T-helper 1 cell (primary cell): Measurements from ENCODE around the gene BRSK1.
A peak's percentile ranks its signal among the peaks of the same experiment; 100 is the strongest.

Experiments used
- DNase-seq, 5 donors: peaks; one replicate each; pipeline ENCODE4 v3.0.0-alpha.2; 2012 to 2020

BRSK1 gene

DNA sequence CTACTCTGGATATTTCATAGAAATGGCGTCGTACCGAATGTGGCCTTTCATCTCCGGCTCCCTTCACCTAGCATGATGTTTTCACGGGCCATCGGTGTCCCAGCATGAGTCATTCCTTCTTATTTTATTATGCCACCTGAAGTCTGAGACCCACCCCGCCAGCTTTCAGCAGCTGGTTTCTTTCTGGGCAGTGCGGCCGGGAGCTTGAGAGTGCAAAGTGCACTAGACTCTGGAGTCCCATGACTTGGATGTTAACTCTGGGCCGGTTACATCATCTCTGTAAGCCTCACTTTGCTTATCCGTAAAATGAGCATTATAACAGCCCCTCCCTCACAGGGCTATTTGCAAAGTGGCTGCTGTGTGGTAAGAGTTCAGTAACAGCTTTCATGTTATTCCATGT lies 50.1 kb downstream of the BRSK1 start:
- DNase-seq = no peak

DNA sequence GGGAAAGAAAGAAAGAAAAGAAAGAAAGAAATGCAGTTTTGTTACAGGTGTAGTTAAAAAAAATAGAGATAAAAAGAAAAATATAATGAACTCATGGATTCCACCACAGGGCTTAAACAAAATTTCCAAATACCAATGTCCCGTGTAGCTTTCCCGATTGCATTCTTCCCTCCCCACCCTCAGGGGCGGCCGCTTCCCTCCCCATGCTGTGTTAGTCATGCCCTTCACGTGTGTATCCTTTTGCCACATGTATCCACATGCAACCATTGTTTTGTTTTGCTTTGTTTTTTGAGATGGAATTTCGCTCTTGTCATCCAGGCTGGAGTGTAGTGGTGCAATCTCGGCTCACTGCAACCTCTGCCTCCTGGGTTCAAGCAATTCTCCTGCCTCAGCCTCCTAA lies 52.3 kb downstream of the BRSK1 start:
- DNase-seq = no peak

DNA sequence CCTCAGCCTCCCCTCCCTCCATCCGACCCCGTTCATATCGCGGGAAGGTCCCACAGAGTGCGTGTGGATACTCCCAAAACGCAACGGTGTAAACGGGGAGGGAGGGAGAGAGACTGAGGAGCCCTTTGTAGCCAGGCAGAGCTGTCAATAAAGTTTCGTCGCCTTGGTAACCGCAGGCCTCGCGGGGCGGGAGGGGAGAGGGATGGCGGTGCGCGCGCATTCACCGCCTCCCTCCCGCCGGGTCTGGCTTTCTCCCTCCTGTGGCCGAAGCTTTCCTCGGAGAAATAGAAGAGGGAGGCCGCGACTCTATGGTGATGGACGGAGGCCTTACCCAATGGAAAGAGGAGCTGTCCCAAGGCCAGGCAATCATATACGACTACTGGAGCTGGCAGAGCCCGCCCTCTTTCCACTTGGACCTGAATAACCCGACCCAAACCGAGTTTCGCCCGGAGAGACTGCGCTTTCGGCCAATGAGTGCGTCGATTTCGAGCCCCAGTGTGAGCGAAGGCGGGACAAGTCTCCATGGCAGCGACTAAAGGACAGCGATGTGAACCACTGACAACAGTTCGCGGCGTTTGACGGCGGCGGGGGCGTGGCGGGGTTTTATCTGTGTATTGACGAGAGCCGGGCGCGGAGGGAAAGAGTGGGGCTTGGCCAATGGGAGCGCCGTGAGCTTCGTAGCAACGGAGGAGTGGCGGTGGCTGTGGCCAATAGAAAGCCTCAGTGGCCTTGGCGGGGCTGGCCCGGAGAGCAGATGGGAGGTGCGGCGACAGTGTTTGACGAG lies 55.5 kb downstream of the BRSK1 start, which contains the start of gene KMT5C:
Gene KMT5C (plus strand): TSS at position 772 of the 784 bp plus-strand sequence. CDS start 2,061 bp downstream, outside the sequence.
- peak; percentile 100 for DNase-seq

DNA sequence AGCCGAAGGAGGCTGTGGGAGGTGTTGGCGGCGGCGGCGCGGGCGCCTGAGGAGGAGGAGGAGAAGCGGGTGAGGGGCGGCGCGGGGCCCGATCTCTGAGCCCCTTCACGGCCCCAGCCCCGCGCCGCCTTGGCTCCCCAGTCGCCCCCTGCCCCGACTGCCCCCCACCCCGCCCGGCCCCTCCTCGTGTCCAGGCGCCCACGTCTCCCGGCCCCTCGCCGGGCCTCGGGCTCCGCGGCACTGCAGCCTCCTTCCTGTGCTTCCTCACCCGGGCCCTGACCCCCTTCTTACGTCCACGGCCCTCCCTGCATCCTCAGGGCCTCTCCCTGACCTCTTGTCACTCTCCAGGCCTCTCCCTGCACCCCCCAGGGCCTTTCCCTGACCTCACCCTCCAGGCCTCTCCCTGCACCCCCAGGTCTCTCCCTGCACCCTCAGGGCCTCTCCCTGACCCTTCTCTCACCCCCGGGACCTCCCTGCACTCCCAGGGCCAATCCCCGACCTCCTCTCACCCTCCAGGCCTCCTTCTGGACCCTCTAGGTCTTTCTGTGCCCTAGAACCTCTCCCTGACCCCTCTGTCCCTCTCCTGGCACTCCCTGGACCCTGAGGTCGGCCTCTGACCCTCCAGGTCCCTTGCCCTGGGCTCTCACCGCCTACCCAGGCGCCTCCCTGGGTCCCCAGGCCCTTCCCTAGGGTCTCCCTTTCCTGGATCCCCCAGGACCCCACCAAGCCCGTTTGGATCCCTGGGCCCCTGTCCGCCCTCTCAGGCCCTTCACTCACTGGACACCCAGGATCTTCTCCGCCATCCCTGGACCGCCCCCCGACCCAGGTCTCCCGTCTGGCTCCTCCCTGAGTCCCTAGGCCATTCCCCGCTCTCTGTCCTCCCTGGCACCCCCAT lies 56.3 kb downstream of the BRSK1 start:
- DNase-seq = peak in 2 of 5 donors; percentile 22 to 24

DNA sequence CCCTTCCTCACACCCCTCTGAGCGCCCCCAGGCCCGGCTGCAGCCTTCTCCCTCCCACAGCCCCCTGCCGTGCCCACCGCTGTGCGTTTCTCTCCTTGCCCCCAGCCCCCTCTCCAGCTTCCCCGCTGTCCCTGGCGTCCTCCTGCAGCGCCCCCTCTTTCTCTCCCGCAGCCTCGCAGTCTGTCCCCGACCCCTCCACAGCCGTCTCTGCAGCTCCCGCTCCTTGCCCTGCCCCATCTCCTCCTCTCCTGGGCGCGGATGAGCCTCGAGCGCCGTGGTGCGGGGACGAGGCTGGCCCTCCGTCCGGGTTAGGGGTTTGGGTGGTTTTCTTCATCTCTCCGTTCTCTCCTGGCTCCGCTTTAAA lies 57.0 kb downstream of the BRSK1 start:
- DNase-seq = no peak

DNA sequence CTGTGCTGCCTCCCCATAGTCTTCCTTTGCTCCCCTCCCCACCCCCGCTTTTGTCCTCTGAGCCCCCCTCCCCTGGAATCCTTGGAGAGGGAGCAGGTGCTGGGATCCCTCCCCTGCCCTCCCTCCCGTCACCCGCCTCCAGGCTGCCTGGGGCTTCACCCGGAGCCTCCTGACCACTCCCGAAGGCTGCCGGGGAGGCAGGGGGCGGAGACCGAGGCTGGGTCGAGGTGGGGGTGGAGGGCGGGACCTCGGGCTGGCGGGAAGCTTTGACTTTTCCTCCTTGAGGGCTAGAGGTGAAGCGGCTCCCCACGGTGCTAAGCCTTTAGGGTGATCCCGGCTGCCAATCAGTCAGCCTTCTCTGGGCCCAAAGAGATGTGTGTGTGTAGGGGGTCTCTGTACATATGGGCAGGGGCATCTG lies 57.4 kb downstream of the BRSK1 start:
- peak in 3 of 5 donors; percentile 38 to 51 (median 42) for DNase-seq

DNA sequence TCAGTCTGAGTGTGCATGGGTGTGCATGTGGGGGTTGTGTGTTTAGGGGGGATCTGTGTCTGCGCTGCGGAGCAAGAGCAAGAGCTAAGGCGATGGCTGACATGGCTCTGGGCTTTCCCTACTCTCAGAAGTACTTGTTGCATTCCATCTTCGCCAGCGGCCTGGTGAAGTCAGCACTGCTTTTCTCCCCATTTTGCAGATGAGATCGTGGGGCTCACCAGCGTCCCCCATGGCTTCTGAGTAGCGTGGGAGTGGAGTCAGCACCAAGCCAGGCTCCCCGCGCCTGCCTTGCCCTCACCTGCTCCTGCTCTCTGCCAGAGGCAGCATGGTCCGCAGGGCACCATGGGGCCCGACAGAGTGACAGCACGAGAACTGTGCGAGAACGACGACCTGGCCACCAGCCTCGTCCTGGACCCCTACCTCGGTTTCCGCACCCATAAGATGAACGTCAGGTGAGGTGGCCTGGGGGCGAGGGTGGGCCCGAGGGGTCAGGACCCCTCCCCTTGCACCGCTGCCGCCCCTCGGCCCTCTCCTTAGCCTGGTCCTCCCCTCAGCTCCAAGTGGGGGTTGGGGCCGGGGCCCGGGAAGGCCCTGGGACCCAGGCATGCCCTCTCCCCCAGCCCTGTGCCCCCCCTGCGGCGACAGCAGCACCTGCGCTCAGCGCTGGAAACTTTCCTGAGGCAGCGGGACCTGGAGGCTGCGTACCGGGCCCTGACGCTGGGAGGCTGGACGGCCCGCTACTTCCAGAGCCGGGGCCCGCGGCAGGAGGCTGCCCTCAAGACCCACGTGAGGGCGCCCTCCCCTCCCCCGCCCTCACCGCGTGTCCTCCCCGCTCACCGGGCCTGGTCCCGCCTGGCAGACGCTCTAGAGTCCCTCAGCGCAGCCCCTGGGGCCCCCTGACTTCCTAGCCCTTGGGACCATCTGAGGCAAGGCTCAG lies 58.1 kb downstream of the BRSK1 start:
- DNase-seq = no peak

DNA sequence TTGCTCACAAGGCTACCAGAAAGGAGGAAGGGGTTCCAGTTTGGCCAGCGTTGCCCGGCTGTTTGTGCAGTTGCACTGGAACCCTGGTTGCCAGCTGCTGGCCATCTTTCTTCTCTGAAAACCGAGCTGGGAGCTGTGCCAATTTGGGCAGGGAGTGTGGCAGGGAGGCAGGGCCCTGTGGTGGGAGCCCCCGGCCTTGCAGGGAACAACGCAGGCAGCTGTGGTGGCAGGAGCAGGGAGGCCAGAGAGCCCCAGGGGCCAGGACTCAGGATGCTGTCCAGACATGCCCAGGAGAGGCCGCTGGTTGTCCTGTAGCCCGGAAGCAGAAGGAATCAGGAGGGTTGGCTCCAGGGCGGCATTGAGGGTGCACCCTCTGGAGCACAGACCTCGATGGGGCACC lies 60.6 kb downstream of the BRSK1 start:
- DNase-seq = no peak

DNA sequence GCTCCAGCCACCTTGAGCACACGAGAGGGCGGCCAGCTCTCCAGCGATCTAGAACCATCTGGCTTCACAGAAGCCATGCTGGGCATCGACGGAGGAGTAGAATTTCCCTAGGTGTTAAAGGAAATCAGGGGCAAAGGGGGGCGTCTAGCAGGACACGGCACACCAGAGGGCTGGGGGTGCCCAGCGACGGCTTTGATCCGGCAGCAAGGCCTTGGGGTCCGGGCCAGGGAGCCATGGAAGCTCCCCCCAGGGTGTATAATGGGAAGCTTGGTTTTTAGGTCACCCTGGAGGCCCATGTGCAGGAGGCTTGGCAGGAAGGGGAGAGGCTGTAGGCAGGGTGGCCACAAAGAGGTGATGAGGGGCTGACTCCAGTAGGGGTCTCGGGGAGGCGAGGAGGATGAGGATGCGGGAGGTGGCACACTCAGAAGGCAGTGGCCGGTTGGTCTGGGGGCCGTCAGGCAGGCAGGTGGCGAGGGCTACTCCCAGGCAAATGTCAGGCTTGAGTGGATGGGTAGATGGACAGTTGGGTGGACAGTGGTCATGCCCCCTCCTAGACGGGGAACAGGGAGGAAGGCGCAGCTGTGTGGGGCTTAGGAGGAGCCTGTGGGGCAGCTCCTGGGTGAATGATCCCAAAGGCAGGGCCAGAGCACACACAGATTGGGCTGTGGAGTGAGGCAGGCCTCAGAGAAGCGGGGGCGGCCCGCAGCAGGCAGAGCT lies 61.5 kb downstream of the BRSK1 start:
- no peak for DNase-seq

DNA sequence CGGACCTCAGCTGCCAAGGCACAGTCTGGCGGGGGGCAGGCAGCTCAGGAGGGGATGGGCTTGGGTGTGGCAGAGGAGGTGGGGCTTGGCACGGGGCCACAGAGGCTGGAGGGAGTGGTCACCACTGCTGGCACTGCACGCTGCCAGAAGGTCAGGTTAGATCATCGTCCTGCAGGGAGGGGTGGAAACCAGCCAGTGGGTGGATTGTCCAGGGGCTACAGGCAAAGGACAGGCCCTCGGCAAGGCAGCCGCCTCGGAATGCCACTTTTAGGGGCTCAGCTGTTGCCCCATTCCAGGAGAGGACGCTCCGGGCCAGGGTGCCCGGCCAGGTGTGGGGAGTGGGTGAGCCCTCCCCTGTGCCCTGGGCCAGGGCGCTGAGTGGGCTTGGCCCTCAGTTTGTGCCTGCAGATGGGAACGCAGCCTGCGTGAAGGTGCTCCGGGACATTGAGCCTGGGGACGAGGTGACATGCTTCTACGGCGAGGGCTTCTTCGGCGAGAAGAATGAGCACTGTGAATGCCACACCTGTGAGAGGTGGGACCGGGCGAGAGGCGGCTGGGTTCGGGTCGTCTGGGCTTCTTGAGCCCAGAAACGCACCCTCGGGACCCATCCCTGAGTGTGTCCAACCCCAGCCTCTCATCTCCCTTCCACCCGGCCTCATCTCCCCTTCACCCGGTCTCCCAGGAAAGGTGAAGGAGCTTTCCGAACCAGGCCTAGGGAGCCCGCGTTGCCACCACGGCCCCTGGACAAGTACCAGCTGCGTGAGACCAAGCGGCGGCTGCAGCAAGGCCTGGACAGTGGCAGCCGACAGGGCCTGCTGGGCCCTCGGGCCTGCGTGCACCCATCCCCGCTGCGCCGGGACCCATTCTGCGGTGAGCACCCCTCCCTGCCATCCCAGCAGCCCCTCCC lies 62.3 kb downstream of the BRSK1 start:
- DNase-seq = no peak

DNA sequence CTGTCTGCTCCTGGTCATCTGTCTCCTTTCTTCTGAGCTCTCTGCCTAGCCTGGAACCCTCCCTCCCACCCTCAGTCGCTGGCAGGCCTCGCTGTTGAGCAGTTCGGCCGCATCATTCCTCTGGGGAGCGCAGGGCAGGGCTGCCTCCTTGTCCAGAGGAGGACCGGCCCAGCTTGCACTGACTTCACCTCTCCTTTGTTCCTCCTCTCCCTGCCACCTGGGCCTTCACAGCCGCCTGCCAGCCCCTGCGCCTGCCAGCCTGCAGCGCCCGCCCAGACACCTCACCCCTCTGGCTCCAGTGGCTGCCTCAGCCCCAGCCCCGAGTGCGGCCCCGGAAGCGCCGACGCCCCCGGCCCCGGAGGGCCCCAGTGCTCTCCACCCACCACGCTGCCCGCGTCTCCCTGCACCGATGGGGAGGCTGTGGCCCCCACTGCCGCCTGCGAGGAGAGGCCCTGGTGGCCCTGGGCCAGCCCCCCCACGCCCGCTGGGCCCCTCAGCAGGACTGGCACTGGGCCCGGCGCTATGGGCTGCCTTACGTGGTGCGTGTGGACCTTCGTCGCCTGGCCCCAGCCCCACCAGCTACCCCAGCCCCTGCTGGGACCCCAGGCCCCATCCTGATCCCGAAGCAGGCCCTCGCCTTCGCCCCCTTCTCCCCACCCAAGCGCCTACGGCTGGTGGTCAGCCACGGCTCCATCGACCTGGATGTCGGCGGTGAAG lies 63.1 kb downstream of the BRSK1 start:
- DNase-seq = no peak

DNA sequence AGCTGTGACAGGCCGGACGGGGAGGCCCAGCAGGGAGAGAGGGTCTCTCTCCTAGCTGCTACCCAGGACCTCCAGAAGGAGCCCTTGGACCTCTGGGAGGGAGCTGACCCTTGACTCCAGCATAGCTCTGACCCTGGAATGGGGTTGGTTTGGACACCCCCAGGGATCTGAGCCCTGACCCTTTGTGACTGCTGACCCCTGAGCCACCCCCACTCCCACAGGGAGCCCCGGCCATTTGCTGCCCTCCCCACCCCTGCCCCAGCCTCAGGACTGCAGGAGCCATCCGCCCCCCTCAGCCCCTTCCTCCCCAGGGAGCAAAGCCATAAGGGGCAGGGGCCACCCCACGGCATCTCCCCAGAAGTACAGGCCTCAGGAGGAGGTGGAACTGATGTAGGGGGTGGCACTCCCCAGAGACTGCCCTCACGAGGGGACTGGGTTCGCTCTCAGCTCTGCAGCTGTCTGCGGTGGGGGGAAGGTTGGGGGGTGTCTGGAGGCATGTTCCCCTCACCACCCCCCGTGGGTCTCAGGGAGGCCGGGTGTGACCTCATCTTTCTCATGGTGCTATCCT lies 63.7 kb downstream of the BRSK1 start:
- DNase-seq = no peak

DNA sequence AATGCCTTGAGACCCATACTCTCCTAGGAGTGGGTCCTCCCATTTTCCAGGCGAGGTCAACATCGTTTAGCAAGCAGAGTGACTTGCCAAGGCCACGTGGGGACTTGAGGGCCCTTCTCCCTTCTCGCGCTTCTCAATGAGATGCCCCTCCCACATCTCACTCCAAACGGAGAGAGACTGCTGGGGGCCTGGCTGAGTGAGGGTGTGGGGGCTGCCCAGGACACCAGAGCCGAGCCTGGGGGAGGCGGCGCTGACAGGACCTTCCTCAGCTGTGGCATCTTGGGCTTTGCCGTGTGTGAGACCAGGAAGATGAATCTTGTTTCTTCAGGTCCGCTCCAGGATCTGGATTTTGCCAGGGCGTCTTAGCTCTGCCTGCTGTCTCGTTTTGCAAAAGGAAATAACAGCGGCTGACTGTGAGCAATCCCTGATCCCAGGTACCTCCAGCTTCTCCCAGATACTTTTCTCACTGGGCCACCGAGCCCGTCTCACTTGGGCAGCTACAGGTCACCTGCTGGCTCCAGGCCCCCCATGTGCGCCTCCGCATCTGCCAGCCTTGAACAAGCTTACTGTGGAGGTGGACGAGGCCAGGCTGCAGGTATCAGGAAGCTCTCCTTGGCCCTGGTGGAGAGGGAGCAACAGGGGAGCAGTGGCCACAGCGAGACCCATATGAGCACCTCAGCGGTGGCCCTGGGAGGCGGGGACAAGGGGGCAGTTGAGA lies 64.7 kb downstream of the BRSK1 start:
- DNase-seq = no peak

DNA sequence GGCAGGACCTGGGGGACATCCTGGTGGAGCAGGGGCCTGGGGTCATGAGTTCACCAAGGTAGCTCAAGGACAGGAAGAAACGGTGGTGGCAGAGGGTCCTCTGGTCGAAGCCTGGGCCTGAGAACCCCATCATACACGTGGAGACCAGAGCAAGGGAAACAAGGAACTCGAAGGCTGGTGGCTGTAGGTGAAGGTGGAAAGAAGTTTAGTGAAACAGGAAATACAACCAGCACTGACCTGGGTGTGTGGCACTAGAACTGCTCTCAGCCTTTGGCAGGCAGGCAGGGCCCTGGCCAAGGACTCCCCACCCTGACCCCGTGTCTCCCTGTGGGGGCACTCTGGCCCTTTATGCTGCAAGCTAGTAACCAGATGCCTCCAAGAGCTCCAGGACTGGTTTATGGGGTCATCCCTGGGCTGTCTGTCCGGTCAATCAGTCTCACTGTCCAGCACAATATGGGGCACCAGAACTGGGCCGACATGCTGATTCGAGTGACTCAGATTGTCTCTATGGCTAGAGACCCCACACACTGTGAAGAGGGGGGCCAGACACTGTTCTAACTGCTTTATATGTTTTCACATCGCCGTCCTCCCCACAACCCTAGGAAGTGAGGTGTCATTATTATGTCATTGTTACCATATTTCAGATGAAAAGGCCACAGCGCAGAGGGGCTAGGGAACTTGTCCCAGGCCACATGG lies 67.0 kb downstream of the BRSK1 start:
- no peak for DNase-seq

DNA sequence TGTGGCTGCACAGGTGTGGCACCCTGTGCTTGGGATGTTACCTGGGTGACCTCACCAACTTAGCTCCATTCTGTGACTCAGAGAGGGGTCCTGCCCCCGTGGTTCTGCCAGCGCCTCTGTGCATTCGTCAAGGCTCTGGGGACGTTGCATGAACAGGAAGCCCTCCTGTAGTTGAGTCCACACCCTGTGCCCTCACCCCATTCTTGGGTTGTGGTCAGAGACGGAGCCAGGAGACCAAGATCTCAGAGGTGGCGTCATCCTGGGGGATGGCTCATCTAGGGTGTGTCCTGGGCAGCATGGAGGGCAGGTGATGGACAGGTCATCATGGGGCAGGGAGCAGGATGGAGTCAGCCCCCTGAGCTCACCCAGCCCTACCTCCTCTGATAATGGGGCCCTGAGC lies 68.2 kb downstream of the BRSK1 start:
- DNase-seq = no peak

DNA sequence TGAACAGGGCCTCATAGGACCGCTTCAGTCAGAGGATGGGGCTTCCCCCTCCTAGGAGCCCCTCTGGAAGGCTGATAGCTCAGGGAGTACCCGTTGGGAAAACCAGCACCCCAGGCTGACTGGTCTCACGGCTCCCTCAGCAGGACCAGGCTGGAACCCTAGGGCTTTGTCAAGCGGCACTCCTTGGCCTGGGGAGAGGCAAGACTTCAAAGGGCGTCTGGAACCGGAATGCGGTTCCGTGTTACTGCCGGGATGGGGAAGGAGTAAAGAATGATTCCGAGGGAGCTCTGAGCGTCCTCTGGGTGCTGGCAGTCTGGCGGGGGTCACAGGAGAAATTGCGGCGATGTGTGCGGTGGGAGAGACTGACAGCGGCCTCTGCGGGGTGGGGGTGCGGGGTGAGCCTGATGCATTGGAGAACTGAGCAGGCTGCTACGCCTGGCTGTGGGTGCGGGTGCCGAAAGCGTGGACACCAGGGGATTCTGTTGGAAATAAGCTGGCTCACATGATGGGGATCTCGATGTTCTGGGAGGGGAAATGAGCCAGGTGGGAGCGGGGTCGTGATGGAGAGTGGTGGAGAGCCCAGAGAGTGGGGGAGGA lies 68.8 kb downstream of the BRSK1 start:
- no peak for DNase-seq

DNA sequence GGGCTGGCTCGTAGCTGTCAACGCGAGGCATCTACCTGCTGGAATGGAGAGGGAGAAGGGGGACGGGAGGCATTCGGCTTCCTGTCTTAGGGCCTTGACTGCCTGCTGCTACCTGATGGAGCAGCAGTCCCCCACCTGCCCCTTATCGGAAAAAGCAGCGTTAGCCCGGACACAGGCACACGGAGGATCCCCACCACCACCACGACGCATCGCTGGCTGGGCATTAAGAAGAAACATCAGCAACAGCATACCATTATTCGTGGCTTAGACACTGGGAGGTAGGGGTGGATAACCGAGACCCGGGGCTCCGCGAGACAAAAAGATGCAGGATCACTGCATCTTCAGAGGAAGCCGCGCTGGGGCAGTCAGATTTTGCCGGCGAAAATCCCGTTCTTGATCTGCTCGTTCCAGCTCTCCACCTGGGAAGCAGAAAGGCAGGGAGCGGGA lies 69.6 kb downstream of the BRSK1 start:
- DNase-seq = no peak
